HUES48 (cell line): ENCODE results near the gene TPGS1.

ENCODE experiments used
- H3K27ac ChIP-seq: one replicate; pipeline ENCODE4 v1.7.0; 2013; ENCODE audit warnings: low read depth, low read length, inconsistent platforms
- H3K27me3 ChIP-seq: 2 replicates; pipeline ENCODE4 v1.6.1; 2013; ENCODE audit warnings: mild to moderate bottlenecking, low read length; ENCODE audit not compliant: control insufficient read depth, insufficient read depth
- H3K36me3 ChIP-seq: 2 replicates; pipeline ENCODE4 v1.6.1; 2013; ENCODE audit warnings: low read length; ENCODE audit not compliant: control insufficient read depth, insufficient read depth
- H3K4me1 ChIP-seq: 2 replicates; pipeline ENCODE4 v1.6.1; 2013; ENCODE audit warnings: mild to moderate bottlenecking, low read length; ENCODE audit not compliant: control insufficient read depth, insufficient read depth
- H3K4me3 ChIP-seq: 2 replicates; pipeline ENCODE4 v1.5.1; 2013; ENCODE audit warnings: mild to moderate bottlenecking, low read depth, low read length
- H3K9ac ChIP-seq: 2 replicates; pipeline ENCODE4 v1.6.1; 2013; ENCODE audit warnings: mild to moderate bottlenecking, low read depth, low read length, moderate library complexity
- H3K9me3 ChIP-seq: 2 replicates; pipeline ENCODE4 v1.6.1; 2013; ENCODE audit warnings: low read length; ENCODE audit not compliant: control insufficient read depth, insufficient read depth

TPGS1 gene

DNA sequence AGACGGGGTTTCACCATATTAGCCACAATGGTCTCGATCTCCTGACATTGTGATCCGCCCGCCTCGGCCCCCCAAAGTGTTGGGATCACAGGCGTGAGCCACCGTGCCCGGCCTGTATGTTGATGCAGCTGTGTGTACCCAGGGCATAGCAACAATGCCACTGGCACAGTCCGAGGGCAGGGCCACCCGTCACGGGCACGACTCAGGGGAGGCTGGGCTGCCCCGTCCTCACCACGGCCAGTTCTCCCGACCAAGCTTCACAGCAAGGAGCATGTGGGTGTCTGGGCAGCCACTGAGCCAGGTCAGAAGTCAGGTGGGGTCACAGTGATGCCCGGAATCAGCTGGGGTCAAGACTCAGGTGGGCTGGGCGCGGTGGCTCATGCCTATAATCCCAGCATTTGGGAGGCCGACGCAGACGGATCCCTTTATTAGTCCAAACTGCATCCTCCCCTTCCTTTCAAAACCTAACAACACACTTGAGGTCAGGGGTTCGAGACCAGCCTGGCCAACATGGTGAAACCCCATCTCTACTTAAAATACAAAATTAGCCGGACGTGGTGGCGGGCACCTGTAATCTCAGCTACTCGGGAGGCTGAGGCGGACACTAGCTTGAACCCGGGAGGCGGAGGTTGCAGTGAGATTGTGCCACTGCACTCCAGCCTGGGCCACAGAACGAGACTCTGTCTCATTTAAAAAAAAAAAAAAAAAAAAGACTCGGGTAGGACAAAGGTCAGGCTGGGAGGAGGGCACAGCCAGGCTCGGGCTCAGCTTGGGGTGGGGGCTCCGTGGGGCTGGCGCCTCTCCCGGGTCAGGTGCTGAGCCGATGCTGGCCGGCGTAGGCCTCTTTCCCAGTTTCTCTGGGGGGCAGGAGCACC is 23.1 kb downstream of the TPGS1 start:
- Histone ChIP-seq H3K9me3 (no peaks in the 10 kb centered on the region), H3K36me3 (peaks cover 6% of the 10 kb centered on the region; the same call in 1 of the 2 replicates), H3K4me1 (peaks cover 10% of the 10 kb centered on the region; the same call in 1 of the 2 replicates), H3K4me3 (peak overlapping the region; percentile 95), H3K27me3 (no peaks in the 10 kb centered on the region), H3K9ac (peak overlapping the region; percentile 53; the same call in 1 of the 2 replicates), H3K27ac (peak overlapping the region; percentile 91)

DNA sequence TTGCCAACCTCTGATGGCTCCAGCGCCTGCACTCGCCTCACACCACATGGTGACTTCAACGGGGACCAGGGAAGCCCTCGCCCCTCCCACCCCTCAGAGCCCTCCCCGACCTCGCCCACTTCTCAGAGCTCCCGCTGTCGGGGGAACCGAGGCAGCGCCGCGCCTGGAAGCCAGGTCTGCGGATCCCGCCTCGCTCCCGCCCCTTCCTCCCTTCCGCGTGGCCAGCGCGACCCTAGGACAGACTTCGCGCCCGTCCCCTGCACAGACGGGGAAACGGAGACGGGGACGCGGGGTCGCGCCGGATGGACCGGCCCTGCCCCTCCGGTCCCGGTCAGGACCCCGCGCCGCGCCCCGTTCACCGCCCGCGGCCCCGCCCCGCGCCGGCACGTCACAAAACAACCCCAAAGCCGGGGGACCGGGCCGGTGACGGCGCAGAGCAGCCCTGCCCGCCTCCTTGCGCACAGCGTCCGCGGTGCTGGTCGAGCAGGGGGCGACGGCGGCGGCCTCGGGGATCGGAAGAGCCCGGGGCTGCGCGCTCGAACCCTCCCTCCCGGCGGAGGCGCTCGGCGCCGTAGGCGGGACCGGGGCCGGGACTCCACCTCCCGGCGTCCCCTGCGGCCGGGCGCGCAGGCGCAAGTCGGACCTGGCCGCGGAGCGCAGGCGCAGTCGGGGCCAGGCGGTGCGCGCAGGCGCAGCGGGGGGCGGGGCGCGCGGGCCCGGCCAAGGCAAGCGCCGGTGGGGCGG is 23.9 kb downstream of the TPGS1 start:
- Histone ChIP-seq H3K4me3 (peak overlapping the region; percentile 95), H3K27ac (peak overlapping the region; percentile 91), H3K9ac (peak overlapping the region; percentile 53; the same call in 1 of the 2 replicates), H3K36me3 (peaks cover 14% of the 10 kb centered on the region), H3K27me3 (no peaks in the 10 kb centered on the region), H3K9me3 (no peaks in the 10 kb centered on the region), H3K4me1 (peaks cover 10% of the 10 kb centered on the region; the same call in 1 of the 2 replicates)

DNA sequence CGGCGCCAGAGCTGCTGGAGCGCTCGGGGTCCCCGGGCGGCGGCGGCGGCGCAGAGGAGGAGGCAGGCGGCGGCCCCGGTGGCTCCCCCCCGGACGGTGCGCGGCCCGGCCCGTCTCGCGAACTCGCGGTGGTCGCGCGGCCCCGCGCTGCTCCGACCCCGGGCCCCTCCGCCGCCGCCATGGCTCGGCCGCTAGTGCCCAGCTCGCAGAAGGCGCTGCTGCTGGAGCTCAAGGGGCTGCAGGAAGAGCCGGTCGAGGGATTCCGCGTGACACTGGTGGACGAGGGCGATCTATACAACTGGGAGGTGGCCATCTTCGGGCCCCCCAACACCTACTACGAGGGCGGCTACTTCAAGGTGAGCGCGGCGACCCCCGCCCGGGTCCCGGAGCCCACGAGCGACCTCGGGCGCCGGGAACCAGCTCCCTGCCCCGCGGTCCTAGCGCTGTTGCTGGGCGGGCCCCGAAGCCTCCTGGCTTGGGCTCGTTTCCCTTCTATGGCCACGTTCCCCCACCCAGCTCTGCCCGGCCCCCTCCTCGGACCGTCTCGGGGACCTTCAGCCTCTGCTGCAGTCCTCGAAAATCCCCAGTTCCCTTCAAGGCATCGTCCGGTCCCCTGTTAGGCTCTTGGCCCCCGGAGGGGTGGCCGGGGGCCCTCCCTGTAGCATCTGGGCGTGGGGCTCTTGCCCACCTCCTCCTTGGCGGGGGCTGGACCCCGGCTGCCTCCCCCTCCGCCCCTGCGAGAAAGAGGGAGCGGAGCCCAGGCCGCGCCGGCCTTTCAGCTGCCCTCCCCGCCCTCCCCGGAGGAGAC is 24.7 kb downstream of the TPGS1 start, which contains the start of gene CDC34:
TSS of gene CDC34 (plus strand) at position 8 of the 808 bp plus-strand sequence. CDS start at position 180, 172 bp downstream.
- Histone ChIP-seq H3K9ac (peak within 1 kb of the TSS; percentile 56), H3K36me3 (peaks cover 22% of the 10 kb centered on the region), H3K27ac (peak within 1 kb of the TSS; percentile 91), H3K4me3 (peak within 1 kb of the TSS; percentile 95), H3K9me3 (no peaks in the 10 kb centered on the region), H3K4me1 (peaks cover 10% of the 10 kb centered on the region; the same call in 1 of the 2 replicates), H3K27me3 (no peaks in the 10 kb centered on the region)

DNA sequence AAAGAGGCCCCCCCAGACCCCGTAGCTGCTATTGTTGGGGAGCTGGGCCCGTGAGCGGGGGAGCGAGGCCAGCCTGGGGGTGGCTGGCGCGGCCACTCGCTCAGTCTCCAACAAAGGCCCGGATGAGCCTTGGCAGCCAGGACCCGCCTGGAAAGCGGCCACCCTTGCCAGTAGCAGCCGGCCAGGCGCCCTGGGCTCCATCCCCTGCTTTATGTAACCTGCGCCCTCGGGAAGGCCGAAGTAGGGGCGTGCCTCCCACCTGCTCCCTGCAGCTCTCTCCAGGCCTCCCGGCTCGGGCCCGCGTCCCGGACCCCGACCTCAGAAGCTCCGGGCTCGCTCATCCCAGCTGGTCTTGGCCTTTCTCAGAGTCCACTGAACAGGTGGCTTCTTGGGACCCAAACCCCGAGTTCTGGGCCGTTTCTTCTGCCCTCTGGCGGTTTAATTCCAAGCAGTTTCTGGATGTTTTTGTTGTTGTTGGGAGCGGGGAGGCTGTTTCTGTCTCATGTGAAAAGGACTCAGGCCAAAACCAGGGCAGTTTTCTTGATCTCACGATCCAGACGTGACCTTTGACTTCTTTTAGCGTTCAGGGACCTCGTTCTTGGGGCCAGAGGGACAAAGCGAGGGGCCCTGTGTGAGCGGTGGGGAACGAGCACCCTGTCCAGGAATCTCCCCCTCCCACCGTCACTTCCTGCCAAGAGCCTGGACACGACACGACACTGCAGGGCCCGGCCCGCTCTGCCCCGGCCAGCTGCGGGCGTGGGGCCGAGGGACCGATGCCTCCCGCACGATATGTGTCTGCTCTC is 25.5 kb downstream of the TPGS1 start:
- peak overlapping the region; percentile 87 for H3K4me3 ChIP-seq
- H3K9ac ChIP-seq = peak overlapping the region; percentile 23
- H3K27ac ChIP-seq = peak overlapping the region; percentile 82
- no peaks in the 10 kb centered on the region for H3K9me3 ChIP-seq
- peaks cover 27% of the 10 kb centered on the region for H3K36me3 ChIP-seq
- H3K27me3 ChIP-seq = no peaks in the 10 kb centered on the region
- peaks cover 10% of the 10 kb centered on the region; the same call in 1 of the 2 replicates for H3K4me1 ChIP-seq

DNA sequence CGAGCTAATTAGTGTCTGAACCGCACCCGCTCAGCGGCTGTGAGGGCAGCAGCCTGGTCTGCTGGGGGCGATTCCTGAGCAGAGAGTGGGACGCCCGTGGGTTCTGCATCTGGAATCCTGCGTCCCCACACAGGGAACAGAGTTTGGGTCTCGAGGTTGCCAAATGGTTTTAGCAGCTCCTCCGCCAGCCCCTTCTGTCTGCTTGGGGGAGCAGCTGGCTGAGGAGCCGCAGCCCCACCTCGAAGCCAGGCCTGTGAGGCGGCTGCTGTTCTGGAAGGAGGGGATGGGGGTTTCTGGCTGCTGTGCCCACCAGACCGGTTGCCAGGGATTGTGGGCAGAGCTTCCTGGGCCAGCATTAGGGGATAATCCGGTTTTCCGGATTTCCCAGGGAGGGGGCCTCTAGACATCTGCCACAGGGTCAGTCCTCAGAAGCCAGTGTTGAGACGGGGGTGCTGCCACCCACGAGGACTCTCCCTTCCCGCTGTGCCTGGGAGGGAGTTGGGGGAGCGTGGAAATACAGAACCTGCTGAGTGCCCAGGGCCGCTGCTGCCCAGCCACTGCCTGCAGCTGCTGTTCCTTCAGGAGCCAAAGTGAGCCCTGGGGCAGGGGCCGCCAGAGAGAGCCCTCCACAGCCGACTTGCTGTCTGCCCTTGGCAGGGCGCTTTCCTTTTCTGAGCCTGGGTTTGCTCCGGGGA is 26.2 kb downstream of the TPGS1 start:
- Histone ChIP-seq H3K27ac (peak overlapping the region; percentile 82), H3K4me1 (peaks cover 10% of the 10 kb centered on the region; the same call in 1 of the 2 replicates), H3K9ac (peak overlapping the region; percentile 23; the same call in 1 of the 2 replicates), H3K27me3 (no peaks in the 10 kb centered on the region), H3K9me3 (no peaks in the 10 kb centered on the region), H3K4me3 (peak overlapping the region; percentile 87), H3K36me3 (peaks cover 34% of the 10 kb centered on the region)

DNA sequence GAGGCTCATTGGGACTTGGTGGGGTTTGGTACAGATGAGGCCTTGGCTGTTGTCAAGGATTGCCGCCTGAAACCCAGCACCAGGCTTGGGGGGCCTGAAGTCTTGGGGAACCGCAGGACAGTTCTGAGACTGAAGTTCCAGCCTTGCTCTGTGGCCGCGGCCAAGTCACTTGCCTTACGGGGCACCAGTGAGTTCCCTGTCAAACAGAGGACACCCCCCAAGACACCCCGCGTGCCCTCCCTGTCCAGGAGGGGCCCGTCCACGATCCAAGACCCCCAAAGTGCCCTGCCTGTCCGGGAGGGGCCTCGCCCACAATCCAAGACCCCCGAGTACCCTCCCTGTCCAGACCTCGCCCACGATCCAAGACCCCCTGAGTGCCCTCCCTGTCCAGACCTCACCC is 26.8 kb downstream of the TPGS1 start:
- Histone ChIP-seq H3K4me3 (no peak overlapping the region), H3K27ac (no peak overlapping the region), H3K36me3 (peaks cover 40% of the 10 kb centered on the region), H3K9me3 (no peaks in the 10 kb centered on the region), H3K9ac (no peak overlapping the region), H3K27me3 (no peaks in the 10 kb centered on the region), H3K4me1 (peaks cover 10% of the 10 kb centered on the region; the same call in 1 of the 2 replicates)

DNA sequence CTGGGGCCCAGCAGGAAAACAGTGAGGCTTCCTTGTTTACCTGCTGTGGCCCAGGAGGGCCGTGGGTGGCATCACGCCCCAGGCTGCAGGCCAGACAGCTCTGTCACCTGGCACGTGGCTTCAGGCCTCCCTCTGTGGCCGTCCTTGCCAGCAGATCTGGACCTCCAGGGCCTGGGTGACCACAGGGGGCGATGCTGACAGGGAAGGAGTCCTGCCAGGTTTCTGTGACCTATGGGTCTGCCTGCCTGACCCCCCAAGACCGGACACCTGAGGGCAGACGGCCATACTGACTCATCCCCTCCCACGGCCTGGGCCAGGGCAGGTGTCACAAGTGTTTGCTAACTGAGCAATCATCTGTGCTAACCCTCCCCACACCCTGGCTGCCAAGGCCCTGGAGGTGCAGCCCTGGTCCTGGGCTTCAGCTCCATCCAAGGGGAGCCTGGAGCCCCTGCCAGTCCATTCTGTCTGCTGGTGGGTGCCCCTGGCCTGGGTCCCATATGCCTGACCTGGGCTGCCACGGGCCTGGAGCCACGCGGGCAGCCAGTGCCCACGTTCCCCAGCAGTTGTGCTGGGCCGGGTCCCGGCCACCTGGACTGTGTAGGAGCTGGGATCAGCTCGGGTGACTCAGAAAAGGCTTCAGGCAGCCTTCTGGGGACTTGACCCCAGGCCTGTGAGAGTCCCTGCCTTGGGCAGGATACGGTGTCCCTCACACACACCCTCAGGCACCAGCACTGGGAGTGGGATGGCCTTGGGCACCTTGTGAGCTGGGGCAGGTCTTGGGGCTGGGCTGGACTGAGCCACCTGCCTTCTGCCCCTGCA is 27.9 kb downstream of the TPGS1 start:
- no peaks in the 10 kb centered on the region for H3K27me3 ChIP-seq
- peaks cover 10% of the 10 kb centered on the region; the same call in 1 of the 2 replicates for H3K4me1 ChIP-seq
- no peaks in the 10 kb centered on the region for H3K9me3 ChIP-seq
- no peak overlapping the region for H3K27ac ChIP-seq
- no peak overlapping the region for H3K4me3 ChIP-seq
- H3K9ac ChIP-seq = no peak overlapping the region
- peaks cover 46% of the 10 kb centered on the region for H3K36me3 ChIP-seq

DNA sequence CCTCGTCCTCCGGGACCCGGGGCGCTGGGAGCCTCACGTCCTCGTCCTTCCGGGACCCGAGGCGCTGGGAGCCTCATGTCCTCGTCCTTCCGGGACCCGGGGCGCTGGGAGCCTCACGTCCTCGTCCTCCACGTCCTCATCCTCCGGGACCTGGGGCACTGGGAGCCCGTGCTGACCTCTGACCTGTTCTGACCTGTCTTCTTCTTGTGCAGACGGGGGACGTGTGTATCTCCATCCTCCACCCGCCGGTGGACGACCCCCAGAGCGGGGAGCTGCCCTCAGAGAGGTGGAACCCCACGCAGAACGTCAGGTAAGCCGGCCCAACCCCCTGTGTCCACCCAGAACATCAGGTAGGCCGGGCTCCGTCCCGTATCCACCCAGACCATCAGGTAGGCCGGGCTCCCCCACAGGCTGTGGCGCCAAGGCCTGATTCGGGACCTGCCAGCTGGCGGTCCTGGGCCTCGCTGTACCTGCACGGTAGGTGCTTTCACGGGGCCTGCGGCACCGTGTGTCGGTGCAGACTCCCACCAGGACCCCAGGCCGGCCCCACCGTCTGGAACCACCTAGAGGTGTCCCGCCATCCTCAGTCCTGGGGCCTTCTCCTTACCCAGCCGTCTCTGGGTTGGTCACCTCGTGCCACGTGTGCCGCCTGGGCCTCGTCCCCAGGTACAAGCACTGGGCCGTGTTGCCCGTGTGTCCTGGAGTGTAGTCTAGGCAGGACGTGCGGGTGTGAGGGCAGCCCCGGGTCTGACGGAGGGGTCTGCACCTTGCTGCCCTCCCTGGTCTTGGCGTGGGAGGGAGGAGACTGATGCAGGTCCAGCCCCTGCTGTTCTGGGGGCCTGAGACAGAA is 29.0 kb downstream of the TPGS1 start:
- H3K27ac ChIP-seq = no peak overlapping the region
- H3K36me3 ChIP-seq = peaks cover 48% of the 10 kb centered on the region

More for the DNA sequence above, 29.0 kb downstream of the TPGS1 start:
- H3K4me1 ChIP-seq = peaks cover 10% of the 10 kb centered on the region; the same call in 1 of the 2 replicates
- H3K9me3 ChIP-seq = no peaks in the 10 kb centered on the region
- H3K4me3 ChIP-seq = no peak overlapping the region
- H3K9ac ChIP-seq = no peak overlapping the region
- H3K27me3 ChIP-seq = no peaks in the 10 kb centered on the region
